CD4-positive, alpha-beta T cell treated with Interleukin-1 beta for 1 hour (primary cell): ENCODE results near the gene ZMYND8.
"Not testable (repeated sequence)": the region's sequence is repeated elsewhere in the genome, so short reads cannot be mapped to it uniquely, and the experiment has no call there.

ENCODE experiments used
- DNase-seq, 2 donors: peaks; one replicate each; pipeline ENCODE4 v3.0.0-alpha.2; 2020 to 2022

The ZMYND8 gene

DNA sequence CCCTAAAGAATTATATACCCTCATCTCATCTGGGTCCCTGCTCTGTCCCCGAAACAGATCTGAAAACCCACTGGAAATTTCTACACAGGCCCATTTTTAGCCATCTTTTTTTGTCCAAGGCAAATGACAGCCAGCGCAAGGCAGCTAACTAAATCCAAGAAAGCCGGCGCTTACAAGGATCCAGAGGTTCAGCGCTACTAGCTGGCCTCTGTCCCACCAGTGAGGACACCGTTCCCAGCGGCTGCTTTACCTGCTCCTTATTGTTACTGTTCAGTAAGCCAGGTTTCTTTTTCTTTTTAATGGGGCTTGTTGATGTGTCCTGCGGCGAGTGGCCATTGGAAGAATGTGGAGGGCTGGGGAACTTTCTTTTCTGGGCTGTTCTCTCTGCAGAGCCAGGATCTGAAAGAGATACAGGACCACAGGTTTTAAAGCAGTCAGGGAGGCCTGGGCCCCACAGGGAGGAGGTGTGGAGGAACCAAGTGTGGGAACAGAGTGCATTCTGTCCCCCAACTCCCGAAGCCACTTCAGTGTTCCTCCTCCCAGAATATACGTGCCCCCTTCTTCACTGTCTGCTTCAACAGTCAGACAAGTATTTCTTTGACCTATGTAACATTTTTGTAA is 46.6 kb downstream of the ZMYND8 start:
- DNase-seq, result no peak

- no peak for DNase-seq
Measured at GRCh38 chr20:47309394-47309793, 47.1 kb downstream of the ZMYND8 start.

DNA sequence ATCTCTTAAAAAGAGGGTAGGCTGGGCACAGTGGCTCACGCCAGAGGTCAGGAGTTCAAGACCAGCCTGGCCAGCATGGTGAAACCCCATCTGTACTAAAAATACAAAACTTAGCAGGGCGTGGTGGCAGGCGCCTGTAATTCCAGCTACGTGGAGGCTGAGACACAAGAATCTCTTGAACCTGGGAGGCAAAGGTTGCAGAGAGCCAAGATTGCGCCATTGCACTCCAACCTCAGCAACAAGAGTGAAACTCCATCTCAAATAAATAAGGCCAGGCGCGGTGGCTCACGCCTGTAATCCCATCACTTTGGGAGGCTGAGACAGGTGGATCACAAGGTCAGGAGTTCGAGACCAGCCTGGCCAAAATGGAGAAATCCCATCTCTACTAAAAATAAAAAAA is 48.9 kb downstream of the ZMYND8 start:
- not testable (repeated sequence) for DNase-seq

DNA sequence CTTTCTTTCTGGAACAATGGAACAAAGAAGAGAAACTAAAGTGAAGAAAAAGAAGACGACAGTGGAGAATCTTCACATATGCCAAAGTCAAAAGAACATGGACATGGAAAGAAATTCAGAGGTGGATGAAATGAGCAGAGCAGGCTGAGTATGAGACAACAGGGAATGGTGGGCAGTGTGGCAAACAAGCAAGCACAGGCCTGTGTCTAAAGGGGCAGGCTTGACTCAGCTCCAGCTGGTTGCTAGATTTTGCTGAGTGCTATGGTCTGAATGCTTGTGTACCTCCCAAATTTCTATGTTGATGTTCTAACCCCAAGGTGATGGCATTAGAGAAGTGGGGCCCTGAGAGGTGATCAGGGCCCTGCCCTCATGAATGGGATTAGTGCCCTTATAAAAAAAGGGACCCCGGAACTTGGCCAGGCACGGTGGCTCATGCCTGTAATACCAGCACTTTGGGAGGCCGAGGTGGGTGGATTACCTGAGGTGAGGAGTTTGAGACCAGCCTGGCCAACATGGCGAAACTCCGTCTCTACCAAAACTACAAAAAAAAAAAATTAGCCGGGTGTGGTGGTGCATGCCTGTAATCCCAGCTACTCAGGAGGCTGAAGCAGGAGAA is 49.6 kb downstream of the ZMYND8 start:
- DNase-seq, result no peak

GRCh38 chr20:47306095-47306494 is 50.4 kb downstream of the ZMYND8 start:
- no peak for DNase-seq

- DNase-seq, result no peak
Measured at GRCh38 chr20:47305667-47306066, 50.8 kb downstream of the ZMYND8 start.

GRCh38 chr20:47304287-47304686 is 52.2 kb downstream of the ZMYND8 start:
- DNase-seq, result no peak

DNA sequence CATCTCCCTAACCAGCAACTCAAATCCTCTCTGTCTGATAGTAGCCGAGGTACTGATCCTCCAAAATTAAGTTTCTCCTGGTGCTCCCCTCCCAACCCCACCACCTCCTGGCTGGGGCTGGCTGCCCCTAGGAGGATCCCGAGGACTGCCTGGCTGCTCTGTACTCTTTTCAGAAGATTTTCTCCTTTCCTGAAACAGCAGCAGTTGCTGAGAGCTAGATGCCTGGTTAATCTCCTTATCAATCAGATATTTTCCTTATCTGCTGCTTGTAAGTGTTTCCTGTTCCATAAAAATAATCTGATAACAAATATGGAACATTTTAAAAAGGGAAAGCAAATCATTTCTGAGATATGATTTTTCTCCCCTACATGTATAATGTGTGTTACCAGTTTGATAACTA is 52.8 kb downstream of the ZMYND8 start:
- no peak for DNase-seq

- DNase-seq, result no peak
Measured at GRCh38 chr20:47300071-47300470, 56.4 kb downstream of the ZMYND8 start.

GRCh38 chr20:47298624-47299023 is 57.9 kb downstream of the ZMYND8 start:
- DNase-seq, result no peak

DNA sequence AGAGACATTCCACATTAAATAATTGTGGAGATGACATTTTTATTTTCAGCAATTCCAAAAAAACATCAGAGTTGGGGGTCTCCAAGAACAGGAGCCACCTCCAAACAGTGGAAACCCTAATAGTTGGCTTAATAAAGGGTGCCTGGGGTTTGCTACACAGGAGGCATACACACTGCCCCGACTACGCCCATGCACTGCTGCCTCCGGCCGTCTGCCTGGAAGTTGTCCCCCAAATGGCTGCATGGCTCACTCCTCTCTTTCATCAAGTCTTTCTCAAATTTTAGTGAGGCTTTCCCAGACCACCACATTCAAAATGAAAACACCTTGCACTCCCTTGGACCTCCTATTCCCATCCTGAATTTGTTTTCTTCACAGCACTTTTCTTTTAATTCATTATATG is 58.8 kb downstream of the ZMYND8 start:
- no peak for DNase-seq

DNA sequence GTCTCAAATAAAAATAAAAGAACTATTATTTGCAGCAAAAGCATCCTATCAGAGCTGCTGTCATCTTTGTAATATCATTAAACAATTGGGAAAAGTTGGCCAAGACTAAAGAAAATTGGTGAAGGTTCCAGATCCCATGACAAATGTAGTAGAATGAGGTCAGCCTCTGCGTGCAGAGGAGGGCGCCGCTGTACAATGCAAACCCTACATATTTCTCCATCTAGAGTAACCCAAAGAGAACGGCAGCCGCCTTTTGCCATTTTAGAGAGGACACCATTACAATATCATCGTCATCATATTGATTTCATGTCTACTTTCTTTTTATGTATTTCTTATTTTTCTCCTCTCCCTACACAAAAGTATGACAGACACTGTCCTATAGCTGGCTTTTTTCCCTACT is 59.5 kb downstream of the ZMYND8 start:
- DNase-seq, result no peak

GRCh38 chr20:47295921-47296426 is 60.5 kb downstream of the ZMYND8 start:
- no peak for DNase-seq

DNA sequence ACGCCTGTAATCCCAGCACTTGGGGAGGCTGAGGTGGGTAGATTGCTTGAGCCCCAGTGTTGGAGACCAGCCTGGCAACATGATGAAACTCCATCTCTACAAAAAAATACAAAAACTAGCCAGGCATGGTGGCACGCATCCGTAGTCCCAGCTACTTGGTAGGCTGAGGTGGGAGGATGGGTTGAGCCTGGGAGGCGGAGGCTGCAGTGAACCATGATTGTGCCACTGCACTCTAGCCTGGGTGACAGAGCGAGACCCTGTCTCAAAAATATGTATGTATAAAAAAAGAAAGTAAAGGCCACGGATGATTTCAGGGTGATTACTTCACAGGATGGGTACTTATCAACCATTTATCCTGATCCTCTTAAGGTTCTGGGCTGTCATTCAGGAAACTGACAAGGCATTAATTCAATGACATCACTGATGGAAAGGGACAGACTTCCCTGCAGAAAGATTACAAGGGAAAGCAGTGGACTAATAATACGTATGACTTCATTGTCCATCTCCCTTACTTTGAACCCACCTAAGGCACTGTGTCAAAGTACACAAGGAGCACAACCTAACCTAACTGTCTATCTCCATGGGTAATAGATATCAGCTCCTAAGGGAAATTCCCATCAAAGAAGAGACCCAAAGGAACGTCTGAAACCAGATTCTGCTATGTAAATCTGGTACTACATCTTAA is 61.2 kb downstream of the ZMYND8 start:
- DNase-seq, result no peak

GRCh38 chr20:47293631-47294030 is 62.9 kb downstream of the ZMYND8 start:
- no peak for DNase-seq

GRCh38 chr20:47292581-47292980 is 63.9 kb downstream of the ZMYND8 start:
- no peak for DNase-seq

GRCh38 chr20:47290666-47291430 is 65.7 kb downstream of the ZMYND8 start:
- DNase-seq, result no peak

GRCh38 chr20:47290008-47290407 is 66.5 kb downstream of the ZMYND8 start:
- no peak for DNase-seq

- DNase-seq, result no peak
Measured at GRCh38 chr20:47289096-47289495, 67.4 kb downstream of the ZMYND8 start.

DNA sequence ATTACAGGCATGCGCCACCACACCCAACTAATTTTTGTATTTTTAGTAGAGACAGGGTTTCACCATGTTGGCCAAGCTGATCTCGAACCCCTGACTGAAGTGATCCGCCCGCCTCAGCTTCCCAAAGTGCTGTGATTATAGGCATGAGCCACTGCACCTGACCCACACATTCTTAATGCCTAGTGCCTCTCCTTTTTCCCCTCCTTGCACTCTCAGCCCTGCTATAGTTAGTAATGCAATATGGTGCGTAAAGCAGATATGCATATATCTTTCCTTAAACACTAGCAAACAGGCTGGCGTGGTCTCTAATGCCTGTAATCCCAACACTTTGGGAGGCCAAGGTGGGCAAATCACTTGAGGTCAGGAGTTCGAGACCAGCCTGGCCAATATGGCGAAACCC is 68.0 kb downstream of the ZMYND8 start:
- not testable (repeated sequence) for DNase-seq

DNA sequence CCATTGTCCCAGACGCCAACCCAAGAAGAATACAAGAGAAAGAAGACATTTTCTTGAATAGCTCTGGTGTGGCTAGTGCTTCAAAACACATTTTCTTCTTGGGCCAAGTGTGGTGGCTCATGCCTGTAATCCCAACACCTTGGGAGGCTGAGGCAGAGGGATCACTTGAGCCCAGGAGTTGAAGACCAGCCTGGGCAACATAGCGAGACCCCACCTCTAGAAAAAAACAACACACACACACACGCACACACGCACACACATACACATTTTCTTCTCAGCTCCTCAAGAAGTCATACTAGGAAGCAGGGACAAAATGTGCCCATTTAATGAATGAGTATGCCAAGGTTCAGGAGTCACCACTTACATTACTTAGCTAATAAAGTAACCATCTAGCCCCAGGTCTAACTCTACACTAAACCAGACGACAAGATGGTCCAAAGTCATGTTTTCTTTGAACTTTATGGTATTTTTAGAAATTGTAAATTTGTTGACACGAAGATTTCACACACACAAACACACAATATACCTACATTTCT is 68.8 kb downstream of the ZMYND8 start:
- no peak for DNase-seq

DNA sequence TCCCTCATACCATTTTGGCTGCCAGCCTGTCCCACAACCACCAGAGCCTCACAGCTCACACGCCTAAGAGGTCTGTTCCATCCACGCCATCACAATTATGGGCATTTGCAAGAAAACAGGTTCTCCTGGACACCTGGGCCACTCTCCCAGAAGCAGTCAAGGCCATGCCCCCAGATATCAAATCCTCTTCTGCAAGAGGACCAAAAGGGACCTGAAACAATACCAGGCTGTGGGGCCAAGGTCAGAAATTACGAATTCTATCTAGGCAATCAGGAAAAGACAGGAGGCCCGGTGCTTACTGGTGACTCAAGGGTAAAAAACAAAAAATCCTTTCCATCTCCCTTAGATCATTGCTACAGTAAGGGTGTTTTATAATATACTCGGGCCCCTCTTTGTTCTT is 69.8 kb downstream of the ZMYND8 start:
- DNase-seq, result no peak

DNA sequence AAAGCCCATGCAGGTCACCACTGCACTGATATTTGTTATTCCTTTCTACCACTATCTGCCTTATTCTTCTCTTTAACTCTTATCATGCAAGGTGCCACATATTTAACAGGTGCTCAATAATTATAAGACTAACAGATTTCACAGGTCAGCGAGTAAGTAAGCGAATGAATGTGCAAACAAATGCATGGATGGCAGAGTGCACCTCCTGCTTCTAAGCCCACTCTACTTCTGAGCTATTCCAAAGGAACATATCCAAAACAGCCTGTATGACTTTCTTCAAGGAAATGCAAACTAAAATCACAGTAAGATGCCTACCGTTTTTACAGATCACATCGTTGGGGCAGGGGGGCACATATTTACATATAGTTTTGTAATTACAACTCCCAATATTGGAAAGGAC is 71.3 kb downstream of the ZMYND8 start:
- no peak for DNase-seq
